ENCODE results near the gene ARHGEF16.

The ARHGEF16 gene

DNA sequence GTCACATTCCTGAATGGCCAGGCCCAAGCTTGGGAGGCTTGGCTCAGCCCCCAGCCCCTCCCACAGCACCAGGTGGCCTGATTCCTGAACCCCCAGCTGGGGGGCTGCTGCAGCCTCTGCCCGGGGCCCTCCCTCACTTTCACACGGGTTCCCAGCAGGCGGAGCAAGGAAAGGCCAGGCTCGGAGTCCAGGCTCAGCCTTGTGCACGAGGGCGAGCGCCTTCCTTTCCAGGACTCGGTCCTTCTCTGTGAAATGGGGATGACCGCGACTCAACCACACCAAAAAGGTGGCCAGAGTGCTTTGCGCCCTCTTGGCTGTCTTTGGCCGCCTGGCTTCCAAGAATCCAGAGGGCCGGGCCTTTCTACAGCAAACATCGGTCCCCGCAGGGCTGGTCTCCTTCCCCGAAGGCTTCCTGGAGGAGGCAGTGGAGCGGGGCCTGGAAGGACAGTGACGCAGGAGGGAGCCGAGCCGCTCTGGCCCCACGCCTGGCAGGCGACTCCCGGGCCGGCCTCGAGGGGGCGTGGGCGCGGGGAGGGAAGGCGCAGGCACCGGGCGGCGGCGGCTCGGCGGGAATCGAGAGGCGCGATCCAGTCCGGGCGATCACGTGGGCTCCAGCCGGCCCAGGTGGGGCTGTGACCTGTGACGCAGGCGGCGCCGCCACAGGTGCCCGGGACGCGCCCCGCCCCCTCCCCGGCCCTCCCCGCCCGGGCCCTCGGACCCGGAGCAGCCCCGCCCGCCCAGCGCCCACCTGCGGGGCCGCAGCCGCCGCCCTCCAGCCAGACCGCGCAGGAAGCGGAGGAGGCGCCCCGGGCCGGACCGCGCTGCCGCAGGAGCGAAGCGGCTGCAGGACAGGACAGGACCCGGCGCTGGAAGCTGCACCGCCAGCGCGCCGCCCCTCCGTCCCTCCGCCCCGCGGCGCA, at the start of gene ARHGEF16:
Gene ARHGEF16, plus strand, starts transcription at position 775 of the 920 bp plus-strand sequence. CDS start 8,420 bp downstream, outside the sequence.
- DNase-seq = peak; percentile 80

DNA sequence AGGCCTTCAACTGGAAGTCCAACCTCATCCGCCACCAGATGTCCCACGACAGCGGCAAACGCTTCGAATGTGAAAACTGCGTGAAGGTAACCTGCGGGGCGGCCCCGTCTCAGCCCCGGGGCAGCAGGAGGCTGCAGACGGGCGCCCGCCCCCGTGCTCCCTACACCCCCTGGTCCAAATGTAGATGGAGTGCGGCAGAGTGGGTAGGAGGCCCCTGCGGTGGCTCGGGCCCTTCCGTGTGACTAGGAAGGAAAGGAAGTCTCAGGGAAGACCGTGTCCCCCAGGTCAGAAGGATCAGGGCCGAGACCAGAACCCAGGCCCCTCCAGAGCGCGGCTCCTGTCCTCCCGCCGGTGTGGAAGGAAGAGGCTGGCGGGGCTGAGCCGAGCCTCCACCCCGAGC, 49.7 kb upstream of the ARHGEF16 start:
- DNase-seq = no peak

DNA sequence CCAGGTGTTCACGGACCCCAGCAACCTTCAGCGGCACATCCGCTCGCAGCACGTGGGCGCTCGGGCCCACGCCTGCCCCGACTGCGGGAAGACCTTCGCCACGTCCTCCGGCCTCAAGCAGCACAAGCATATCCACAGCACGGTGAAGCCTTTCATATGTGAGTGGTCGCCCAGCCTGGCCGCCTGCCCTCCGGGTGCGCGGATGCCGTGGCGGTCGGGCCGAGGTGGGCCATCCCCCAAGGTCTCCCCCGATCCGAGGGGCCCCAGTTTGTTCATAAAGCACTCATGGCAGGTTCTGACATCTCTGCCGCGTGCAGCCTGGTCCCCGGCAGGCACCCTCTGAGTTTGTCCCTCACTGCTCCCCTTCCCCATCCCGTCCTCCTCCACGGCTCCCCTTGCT, 49.0 kb upstream of the ARHGEF16 start:
- no peak for DNase-seq

DNA sequence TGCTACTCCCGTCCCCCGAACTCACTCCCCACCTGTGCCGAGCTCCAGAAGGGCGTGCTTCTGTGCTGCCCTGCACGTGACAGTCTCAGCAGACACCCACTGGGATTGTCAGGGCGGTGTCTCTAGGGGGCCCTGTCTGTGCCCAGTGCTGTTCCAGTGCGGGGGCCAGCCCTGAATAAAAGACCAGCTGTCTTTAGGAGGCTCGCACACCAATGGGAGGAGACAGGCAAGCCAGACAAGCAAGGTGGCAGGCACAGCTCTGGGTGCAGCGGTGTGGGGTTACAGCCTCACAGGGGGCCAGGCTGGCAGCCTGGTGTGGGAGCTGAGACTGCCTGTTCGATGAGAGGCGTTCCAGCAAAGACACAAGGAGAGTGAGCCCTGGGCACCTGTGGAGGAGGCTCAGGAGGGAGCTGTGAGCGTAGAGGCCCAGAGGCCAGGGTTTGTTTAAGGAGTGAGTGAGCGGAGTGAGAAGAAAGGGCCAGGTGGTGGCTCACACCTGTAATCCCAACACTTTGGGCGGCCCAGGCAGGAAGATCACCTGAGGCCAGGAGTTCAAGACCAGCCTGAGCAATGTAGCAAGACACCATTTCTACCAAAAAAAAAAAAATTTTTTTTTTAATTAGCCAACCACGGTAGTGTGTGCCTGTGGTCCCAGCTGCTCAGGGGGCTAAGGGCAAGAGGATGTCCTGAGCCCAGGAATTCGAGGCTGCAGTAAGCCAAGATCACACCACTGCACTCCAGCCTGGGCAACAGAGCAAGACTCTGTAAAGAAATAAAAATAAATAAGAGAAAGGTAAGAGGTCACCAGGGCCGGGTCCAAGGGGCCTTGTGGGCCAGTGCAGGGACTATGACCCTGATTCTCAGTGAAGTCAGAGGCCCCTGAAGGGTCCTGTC, 48.2 kb upstream of the ARHGEF16 start:
- DNase-seq = peak; percentile 83

DNA sequence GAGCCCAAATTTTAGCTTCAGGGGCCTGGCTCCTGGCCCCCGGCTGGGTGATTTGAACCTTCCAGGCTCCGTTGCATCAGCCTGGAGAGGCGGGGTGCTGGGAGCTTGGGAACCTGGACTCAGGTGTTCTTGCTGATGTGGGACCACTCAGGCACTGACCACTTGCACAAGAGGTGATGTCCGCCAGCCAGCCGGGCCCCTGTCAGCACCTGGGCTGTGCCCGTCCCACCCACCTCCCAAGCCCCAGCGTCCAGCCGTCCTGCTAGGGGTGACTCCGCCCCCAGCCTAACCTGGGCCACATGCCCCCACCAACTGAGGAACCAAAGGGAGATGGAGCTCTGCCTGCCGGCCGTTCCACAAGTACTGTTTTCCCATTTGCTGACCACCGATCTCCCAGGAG, 47.4 kb upstream of the ARHGEF16 start:
- DNase-seq = no peak

DNA sequence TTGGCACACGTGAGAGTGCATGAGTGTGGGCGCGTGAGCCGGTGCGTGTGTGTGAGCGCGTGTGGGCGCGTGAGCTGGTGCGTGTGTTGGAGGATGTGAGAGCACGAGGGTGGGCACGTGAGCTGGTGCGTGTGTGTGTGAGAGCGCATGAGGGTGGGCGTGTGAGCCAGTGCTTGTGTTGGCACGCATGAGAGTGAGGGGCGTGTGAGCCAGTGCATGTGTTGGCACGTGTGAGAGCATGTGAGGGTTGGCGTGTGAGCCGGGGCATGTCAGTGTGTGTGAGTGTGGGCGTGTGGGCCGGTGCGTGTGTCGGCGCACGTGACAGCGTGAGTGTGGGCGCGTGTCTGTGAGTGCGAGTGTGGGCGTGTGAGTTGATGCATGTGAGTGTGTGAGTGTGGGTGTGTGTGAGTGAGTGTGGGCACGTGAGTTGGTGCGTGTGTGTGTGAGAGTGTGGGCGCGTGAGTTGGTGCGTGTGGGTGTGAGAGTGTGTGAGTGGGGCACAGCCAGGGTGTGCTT, 45.7 kb upstream of the ARHGEF16 start:
- DNase-seq = no peak

DNA sequence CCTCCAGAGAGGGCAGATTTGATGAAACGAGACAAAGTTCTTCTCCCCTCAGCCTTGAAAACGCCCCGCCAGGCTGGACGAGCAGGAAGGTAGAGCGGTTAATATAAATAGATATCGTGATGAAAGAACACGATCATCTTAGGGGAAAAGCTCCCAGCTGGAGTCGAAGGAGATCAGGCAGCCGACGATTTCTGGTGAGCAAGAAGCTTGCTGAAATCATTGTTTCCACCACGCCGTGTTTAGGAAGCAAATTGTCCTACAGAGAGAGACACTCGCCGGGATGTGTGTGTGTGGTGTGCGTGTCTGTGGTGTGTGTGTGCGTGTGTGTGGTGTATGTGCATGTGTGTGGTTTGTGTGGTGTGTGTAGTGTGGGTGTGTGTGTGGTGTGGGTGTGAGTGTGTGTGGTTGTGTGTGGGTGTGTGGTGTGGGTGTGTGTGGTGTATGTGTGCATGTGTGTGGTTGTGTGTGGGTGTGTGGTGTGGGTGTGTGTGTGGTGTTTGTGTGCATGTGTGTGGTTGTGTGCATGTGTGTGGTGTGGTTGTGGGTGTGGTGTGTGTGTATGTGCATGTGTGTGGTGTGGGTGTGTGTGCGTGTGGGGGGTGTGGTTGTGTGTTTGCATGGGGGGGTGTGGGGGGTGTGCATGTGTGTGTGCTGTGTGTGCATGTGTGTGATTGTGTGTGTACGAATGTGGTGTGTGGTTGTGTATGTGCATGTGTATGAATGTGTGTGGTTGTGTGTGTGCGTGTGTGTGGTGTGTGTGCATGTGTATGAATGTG, 44.9 kb upstream of the ARHGEF16 start:
- no peak for DNase-seq

DNA sequence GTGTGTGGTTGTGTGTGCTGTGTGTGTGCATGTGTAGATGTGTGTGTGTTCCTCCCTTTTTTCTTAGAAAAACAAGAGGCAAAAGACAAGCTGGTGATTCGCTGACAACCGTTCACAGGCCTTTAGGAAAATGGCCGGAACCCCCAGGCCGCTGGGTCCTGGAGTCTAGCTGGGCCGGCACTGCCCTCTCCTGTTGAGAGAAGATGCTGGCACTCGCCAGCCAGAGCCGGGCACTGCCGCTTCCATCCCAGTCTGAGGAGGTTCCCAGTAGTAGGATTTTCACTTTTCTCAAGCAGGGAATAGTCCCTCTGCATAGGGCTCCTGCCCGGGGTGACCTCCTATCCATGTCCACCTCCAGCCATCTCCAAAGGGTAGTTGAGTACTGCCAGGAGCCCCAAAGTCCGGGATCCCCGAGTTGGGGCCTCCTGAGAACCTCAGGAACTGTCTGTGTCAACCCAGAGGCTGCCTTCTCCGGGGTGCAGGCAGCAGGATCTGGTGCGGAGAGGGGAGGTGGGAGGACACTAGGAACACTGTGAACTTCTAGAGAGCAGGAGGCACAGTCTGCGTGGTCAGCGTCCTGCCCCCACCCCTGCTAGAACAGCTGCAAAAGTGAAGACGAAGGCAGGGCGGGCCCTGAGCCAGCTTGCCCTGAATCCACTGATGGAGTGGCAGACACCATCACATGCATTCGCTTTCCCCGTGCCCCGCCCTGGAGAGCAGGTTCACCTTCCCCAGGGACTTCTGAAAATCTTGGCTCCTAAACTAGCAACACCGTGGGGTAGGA, 44.1 kb upstream of the ARHGEF16 start:
- peak; percentile 42 for DNase-seq

DNA sequence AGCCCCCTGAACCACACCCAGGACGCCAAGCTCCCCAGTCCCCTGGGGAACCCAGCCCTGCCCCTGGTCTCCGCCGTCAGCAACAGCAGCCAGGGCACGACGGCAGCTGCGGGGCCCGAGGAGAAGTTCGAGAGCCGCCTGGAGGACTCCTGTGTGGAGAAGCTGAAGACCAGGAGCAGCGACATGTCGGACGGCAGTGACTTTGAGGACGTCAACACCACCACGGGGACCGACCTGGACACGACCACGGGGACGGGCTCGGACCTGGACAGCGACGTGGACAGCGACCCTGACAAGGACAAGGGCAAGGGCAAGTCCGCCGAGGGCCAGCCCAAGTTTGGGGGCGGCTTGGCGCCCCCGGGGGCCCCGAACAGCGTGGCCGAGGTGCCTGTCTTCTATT, 42.7 kb upstream of the ARHGEF16 start:
- DNase-seq = no peak

DNA sequence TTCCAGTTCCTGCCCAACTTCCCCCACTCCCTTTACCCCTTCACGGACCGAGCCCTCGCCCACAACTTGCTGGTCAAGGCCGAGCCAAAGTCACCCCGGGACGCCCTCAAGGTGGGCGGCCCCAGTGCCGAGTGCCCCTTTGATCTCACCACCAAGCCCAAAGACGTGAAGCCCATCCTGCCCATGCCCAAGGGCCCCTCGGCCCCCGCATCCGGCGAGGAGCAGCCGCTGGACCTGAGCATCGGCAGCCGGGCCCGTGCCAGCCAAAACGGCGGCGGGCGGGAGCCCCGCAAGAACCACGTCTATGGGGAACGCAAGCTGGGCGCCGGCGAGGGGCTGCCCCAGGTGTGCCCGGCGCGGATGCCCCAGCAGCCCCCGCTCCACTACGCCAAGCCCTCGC, 42.1 kb upstream of the ARHGEF16 start:
- no peak for DNase-seq

DNA sequence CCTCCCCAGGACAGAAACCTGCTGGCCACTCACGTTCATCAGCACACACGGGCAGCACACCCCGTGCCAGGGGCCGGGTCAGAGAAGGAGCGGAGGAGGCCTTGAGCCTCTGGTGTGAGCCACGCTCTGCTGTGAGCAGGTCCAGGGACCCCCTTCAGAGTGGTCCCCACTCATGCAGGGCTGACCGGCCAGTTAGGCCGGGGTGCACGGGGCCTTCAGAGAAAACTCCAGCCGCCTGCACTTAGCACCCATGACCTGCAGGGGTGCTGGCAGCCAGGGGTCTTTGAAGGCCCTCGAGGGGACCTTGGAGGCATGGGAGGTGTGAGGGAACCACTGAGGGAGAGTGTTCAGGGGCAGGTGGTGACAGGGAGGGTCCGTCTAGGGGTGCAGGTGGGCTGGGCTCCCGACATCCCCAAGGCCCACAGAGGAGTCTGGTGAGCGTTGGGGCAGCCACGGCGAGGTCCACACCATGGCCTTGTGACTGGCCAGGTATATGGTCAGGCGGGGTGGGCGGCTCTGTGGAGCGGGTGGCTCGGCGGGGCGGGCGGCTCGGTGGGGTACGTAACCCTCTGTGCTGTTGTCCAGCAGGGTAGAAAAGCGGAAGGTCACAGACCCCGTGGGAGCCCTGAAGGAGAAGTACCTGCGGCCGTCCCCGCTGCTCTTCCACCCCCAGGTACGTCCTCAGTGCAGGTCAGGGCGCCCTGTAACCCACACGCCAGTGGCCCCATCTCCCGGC, 40.3 kb upstream of the ARHGEF16 start:
- no peak for DNase-seq

DNA sequence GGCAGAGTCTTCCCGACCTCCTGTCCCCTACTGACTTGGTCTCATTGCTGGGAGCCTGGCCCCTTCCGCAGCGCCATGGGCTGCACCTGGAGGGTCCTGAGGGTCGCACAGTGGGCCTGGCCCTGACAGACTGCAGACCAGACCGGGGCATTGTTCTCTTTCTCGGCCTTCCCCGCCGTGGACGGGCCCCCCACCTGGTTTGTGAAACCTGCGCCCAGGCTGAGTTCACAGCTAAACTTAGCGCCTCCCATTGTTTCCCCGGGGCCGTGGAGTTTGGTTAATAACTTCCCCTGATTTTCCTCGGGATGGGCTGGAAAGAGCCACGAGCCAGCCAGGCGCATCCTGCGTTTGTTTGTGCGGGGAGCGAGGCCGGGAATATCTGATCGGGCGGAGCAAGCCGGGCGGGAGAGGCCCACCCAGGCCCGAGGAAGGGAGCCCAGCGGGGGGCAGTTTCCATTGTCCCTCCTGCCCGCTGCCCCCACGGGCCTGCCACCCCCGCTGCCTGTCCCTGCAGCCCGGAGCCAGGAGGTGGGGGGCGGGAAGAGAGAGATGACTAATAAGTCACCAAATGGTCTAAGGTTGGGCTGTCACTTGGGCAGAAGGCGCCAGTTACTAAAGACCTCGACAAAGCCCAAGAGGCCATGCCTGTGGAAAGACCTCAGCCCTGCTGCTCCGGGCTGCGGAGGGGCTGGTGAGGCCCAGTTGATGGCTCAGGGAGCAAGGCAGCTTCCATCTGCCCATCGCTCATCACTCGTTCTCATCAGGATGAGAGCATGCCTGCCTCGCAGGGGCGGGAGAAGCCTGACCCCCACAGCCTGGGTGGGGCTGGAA, 39.0 kb upstream of the ARHGEF16 start:
- no peak for DNase-seq

DNA sequence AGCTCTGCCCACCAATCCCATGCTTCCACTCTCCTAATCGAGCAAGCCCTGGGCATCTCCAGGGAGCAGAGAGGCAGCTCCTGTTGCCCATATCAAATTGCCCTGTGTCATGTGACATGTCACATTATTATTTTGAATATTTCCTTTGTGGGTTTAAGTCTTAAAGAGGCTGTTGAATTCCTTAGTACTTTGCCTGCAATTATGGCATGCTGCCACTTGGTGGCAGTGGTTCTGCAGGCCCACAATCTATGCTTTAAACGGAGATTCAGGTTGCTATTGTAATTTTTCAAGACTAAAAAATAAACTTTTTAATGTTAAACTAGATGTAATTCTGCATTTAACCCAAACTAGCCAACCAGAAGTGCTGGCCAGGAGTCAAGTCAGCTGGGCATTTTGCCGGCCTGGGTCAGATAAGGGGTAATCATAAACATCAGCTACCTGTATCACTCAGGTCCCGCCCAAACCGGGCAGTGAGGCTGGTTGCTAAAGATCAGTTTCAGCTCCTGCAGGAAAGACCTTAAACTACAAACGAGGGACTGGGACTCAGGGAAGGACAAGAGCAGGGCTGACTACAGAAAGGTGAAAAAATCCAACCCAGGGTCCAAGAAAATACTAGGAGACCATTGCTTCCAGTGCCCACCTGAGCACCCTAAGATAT, 37.3 kb upstream of the ARHGEF16 start:
- DNase-seq = no peak

DNA sequence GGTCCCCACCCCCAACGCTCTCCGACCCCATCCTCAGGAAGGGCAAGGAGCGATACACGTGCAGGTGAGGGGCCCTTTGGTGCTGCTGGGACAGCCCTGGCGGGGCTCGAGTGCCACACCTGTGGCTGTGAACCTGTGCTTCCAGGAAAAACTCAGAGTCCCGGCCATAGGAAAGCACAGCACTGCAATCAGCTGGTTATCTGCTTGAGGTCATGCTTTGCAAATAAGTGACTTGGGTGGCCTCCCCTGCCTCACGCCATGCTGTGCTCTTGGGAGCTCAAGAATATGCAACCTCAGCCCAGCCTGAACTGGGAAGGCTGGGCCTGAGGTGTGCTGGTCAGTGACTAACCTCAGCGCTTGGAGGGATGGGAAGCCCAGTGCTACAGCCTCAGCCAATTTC, 36.5 kb upstream of the ARHGEF16 start:
- DNase-seq = no peak

DNA sequence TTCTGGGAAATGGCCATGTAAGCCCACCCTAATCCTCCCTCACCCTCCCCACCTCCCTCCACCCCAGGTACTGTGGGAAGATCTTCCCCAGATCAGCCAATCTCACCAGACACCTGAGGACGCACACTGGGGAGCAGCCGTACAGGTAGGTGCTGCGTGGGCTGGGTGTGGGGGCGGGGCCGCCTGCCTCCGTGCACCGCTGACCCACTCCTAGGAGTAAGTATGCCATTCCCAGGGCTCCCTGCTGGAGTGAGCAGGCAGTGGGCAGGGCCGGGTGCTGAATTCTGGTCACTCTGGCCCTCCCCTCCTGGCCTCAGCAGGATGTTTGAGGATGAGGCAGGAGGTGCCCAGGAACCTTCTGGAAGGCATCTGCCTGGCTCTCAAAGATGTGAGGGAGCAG, 35.9 kb upstream of the ARHGEF16 start:
- no peak for DNase-seq

DNA sequence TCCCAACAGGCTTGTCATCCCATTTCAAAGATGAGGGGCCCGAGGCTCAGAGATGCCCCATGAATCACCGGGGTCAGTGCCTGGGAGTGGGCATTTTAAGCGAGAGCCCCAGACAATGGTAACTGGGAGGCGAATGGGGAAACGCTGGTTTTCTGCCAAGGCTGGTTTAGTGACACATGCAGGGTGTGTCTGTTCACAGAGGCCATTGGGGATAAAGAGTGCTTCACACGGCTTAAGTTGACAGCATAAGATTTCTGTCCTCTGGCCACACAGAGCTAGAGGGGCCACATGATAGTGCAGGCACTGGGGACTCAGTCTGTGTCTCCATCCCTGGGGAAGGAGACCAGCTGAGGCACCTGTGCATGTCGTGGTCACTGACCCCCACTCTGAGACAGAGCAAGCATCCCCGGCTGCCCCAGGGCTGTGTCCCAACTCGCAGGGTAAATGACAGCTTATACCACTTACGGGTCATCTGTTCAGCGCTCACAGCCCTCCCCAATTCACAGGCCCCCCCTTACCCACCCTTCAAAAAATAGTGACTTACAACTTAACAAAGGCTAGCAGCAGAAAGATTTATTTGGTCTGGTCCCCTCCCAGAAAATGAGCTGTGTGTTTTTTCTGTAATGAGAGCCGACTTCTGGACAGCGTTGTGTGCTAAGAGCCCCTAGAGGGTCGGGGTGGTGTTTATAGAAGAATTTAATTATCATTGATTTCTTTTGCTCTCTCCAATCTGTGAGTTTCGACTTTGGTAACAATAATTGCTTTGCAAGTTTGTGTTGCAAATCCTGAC, 34.9 kb upstream of the ARHGEF16 start:
- peak; percentile 59 for DNase-seq

DNA sequence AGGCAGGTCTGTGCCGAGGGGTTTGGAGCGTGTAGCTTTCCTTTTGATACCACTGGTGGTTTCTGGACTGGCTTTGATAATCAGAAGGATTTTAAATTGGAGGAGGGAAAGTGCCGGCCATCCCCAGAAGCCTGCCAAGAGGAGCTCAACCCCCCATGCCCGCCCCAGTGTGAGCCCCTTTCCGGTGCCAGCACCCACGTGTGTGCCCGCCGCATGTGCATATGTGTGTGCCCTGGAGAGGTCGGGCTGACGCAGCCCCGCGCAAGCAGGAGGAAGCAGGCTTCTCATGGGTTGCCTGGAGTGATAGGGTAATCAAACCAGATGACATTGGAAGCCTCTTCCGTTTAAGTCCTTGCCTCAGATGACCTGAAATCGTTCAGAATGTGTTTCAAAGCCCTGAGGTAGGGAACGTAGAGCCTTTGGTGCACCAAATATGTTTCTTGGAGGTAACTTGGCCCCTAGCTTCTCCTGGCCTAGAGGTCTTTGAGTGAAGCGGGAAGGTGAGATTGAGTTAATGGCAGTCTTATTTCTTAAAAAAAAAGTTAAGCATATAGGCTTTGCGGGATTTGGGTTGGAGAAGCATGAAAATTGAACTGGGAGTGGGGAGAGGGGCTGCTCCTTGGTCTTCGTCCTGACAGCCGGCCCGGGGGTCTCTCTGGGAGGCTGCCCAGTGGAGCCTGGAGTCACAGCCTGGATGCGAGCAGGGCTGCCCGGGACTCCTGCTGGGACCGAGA, 34.1 kb upstream of the ARHGEF16 start:
- no peak for DNase-seq

DNA sequence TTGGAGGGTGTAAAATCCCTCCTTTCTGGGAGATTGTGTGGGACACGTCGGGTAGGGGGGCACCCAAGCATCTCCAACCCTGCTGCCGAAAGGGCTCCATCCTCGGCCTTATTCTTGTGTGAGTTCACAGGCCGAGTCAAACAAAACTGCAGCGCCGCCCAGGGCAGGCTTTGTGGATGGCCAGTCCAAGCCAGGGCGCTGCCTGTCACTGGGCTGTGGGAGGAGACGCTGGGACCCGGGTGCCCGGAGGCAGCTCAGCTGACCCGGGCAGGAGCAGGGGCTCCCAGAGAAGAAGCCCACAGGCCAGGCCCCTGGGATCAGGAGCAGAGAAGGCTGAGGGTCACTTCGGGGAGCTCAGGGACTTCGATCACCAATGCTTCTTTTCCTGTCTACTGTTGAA, 31.8 kb upstream of the ARHGEF16 start:
- no peak for DNase-seq
